Measurements from ENCODE around the gene SUPT20HL2. TPM values are rescaled to one million over a fixed set of nuclear protein-coding genes. Genes with fewer than 3 reads are reported as not detected.

The SUPT20HL2 gene
- total and polyA plus RNA-seq, 2 of the 8 experiments (the other 6 are each of a cell fraction or from before 2014, with no cell fraction given): not detected

- Histone ChIP-seq H2BK120ac (replicated peaks; ENCODE audit: low read depth, low read length) (no peak overlapping the region), H3K36me3 (ENCODE audit: control insufficient read depth in 2 of 4, insufficient read depth in 4 of 4, low read length in 3 of 4) (no peaks in the 10 kb centered on the region), H3K56ac (replicated peaks; ENCODE audit: insufficient read length, low read depth, low read length) (no peak overlapping the region), H3K79me1 (ENCODE audit: low read depth, low read length) (no peaks in the 10 kb centered on the region), H3K23ac (ENCODE audit: insufficient read length) (no peak overlapping the region), H4K8ac (ENCODE audit: extremely low read depth, insufficient read depth, low read length) (no peak overlapping the region), H2AK5ac (ENCODE audit: low read depth, low read length) (no peak overlapping the region), H3K27ac (ENCODE audit: low read depth, low read length) (no peak overlapping the region), H3K23me2 (ENCODE audit: low read depth, low read length) (no peaks in the 10 kb centered on the region), H3K79me2 (ENCODE audit: control insufficient read depth in 1 of 2, insufficient read depth in 2 of 2, low read length in 2 of 2) (no peaks in the 10 kb centered on the region), H2BK12ac (ENCODE audit: low read depth, low read length) (no peak overlapping the region), H3K18ac (ENCODE audit: extremely low read depth, low read length) (no peak overlapping the region), H3K4ac (replicated peaks; ENCODE audit: insufficient read length, low read depth, low read length) (no peak overlapping the region), H3K27me3 (replicated peaks in 1 of 4; ENCODE audit: control insufficient read depth in 3 of 4, extremely low read depth in 1 of 4, insufficient read depth in 3 of 4, low read length in 3 of 4) (no peaks in the 10 kb centered on the region), H3K14ac (ENCODE audit: insufficient read length) (no peak overlapping the region), H3K9me3 (ENCODE audit: insufficient read depth in 2 of 2, low read depth in 1 of 2, low read length in 1 of 2) (no peaks in the 10 kb centered on the region), H2BK5ac (ENCODE audit: low read depth, low read length) (no peak overlapping the region), H3K4me2 (ENCODE audit: insufficient read depth in 1 of 2, low read depth in 2 of 2, low read length in 2 of 2) (no peak overlapping the region), H3K4me1 (replicated peaks in 1 of 4; ENCODE audit: control insufficient read depth in 3 of 4, insufficient read depth in 4 of 4, low read length in 3 of 4) (no peaks in the 10 kb centered on the region), H4K91ac (replicated peaks; ENCODE audit: insufficient read length, low read length) (no peak overlapping the region), H3K4me3 (ENCODE audit: extremely low read depth in 1 of 4, insufficient read depth in 2 of 4, low read depth in 3 of 4, low read length in 4 of 4) (no peak overlapping the region), H2BK15ac (ENCODE audit: low read length) (no peak overlapping the region), H4K20me1 (replicated peaks in 1 of 2; ENCODE audit: control insufficient read depth in 1 of 2, insufficient read depth in 2 of 2, low read length in 2 of 2) (no peaks in the 10 kb centered on the region), H3K9ac (replicated peaks in 1 of 4; ENCODE audit: extremely low read depth in 1 of 4, low read depth in 3 of 4, low read length in 3 of 4) (no peak overlapping the region), H2BK20ac (ENCODE audit: low read length) (no peak overlapping the region), H2AFZ (ENCODE audit: low read length) (no peak overlapping the region), H4K5ac (ENCODE audit: insufficient read length, low read depth, low read length) (no peak overlapping the region)
- WGBS, 2 experiments (ENCODE audit: extremely low coverage in 1 of 2, insufficient coverage in 1 of 2, insufficient read length in 1 of 2, insufficient replicate concordance in 2 of 2, low coverage in 1 of 2, low lambda C conversion rate in 2 of 2, missing lambda C conversion rate in 1 of 2): 100% methylated on average over 1 of the region's 1 CpG; no CpG with 5 or more reads in 1 of the 2 experiments
- DNase-seq (ENCODE audit: low read depth in 1 of 2, low spot score in 2 of 2): no peak
- ChIA-PET CTCF (ENCODE audit: partially characterized antibody) (no interaction called here), POLR2A (ENCODE audit: partially characterized antibody) (no interaction called here)
- no peak for FAIRE-seq
- TF ChIP-seq BACH1 (IDR thresholded peaks at IDR 0.05; ENCODE audit: low read length) (no peak), GABPA (IDR thresholded peaks at IDR 0.05; ENCODE audit: borderline replicate concordance, insufficient read depth, low read length) (no peak), E2F6 (IDR thresholded peaks at IDR 0.05) (no peak), SP1 (IDR thresholded peaks at IDR 0.05; ENCODE audit: low read depth, low read length) (no peak), ZNF274 (IDR thresholded peaks at IDR 0.05; ENCODE audit: borderline replicate concordance, extremely low read depth, low read length) (no peak), SP2 (IDR thresholded peaks at IDR 0.05; ENCODE audit: low read length) (no peak), SIRT6 (IDR thresholded peaks at IDR 0.05; ENCODE audit: low read length) (no peak), RNF2 (IDR thresholded peaks at IDR 0.05; ENCODE audit: borderline replicate concordance, low read depth, low read length, missing control alignments, poor library complexity, severe bottlenecking) (no peak), ASH2L (IDR thresholded peaks at IDR 0.05; ENCODE audit: low read length) (no peak), CHD2 (IDR thresholded peaks at IDR 0.05; ENCODE audit: low read length) (no peak)
Observed at GRCh38 chrX:24325231-24325630, 11.4 kb upstream of the SUPT20HL2 start.
